A549 treated with AZD9567 at 1 μM for 4 hours (cell line): Measurements from ENCODE around the gene ABHD16A. TPM values are rescaled to one million over a fixed set of nuclear protein-coding genes. Genes with fewer than 3 reads are reported as not detected.

ENCODE experiments used
- total RNA-seq: library from RNA; stranded (reverse); fragments of 200-300 nt; extraction: Qiagen RNA extraction; gene quantifications from 5 replicates; pipeline ENCODE4 v1.2.3, GENCODE V29; 2022; ENCODE audit not compliant: insufficient read depth

Gene ABHD16A
- 13.9 to 20.0 TPM (median 18.3 TPM) in 5 replicates for total RNA-seq

DNA sequence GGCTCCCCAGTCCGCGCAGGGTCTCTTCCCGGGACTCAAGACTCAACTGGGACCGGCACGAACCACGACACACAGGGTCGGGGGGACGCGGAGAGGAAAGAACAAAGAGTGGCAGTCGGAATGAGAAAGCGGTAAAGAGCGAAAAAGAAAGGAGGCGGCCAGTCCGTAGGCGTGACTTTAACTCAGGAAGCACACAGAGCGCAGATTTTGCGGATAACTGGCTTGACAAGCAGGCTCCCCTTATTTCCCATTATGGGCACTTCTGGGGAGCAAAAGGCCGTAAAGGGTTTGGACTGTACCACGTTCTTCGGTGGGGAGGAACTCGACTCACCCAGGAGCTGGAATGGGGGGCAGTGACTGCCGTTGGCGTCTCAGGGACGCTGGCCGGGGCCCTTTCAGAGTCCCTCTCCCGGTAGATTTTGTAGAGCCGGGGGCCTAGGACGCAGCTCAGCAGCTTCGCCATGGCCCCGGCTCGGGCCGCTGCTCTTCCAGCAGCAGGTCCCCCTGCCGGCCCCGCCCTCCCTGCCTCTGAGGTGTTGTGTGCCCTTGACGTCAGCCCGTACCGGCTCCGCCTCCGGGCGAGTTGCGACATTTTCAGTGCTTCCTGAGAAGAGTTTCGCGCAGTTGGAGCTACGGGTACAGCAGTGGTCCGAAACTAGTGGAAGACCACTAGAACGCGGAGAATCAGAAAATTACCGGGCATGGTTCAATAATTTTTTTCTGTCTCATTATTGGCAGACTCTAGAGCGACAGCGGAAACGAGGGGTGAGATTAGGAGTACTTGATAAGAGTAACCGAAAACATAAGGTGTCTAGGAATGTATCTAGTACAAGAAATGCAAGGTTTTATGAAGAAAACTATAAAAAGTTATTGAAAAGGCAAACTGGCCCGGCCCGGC is at the start of gene ABHD16A:
TSS of gene ABHD16A (minus strand) at position 506 of the 898 bp plus-strand sequence. CDS start at position 463, 43 bp downstream.

GRCh38 chr6:31739639-31740396 is 36.7 kb upstream of the ABHD16A start, which contains the start of gene MSH5:
TSS of gene MSH5 (plus strand) at chr6:31740005. CDS start at chr6:31740467, 462 bp downstream.

DNA sequence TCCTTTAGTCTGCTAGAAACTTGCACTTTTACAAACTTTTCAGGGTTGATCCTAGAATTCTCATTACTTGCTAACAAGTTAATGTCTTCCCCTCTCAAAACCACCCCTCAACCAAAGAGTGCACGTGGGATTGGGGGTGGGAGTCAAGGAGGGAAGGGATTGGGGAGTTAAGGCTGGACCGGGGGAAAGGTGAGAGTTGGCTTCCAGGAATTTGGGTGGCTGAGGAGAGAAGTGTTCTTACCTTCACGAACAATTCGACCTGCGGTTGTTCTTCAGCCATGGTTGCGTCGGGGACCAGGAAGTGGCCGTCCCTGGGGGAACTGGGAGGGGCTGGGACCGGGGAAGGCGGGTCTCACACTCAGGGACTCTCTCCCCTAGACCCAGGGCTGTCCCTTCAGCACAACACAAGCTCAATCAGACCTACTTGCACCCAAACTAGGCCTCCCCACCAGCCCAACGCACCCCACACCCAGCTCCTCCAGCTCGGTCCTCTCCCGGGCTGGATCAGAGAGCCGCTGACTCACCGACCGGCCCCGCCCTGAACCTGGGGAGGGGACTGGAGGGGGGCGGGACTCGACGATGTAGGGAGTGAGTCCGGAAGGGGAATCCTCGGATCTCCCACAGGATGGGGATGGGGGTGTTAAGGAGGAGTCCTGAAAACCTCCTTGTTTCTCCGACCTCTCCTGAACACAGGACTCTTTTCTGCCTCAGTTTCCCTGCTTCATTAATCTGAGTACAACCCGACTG is 33.1 kb upstream of the ABHD16A start, which contains the start of gene CLIC1:
TSS of gene CLIC1 (minus strand) at position 510 of the 747 bp plus-strand sequence. CDS start at position 280, 230 bp downstream.

DNA sequence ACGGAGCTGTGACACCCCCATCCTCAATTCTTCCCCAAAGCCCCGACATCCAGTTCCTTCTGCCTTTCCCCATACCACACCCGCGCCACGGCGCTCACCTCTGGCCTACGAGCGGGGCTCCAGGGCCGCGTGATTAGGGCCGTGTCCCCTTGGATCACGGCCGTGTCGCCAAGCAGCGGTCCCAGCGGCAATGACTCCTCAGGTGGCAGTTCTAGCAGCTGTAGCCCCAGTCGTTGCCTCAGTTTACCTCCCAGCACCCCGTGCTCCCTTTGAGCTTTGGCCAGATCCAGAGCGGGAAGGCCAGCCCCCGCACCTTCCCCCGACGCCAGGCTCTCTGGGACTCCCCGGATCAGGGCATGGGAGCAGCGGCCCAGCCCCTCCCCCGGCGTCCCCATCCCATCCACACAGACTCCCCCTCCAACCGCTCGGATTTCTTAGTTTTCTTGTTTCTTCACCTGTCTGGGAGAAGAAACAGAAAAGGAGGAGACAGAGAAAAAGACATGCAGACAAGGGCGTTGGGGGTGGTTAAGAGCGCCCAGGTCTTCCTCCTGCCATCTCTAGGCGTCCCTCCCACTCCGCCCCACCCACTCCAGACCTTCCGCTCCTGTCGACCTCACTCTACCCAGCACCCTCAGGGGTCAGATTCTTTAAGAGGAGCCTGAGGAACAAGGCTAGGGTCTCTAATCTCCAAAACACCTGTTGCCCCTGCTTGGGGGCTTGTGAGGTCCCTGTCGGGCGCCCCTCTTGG is 25.8 kb upstream of the ABHD16A start, which contains the start of gene DDAH2:
TSS of gene DDAH2 (minus strand) at position 533 of the 748 bp plus-strand sequence. CDS start at position 395, 138 bp downstream.

GRCh38 chr6:31723245-31723979 is 20.3 kb upstream of the ABHD16A start, which contains the start of gene MPIG6B:
TSS of gene MPIG6B (plus strand) at chr6:31723373. CDS start at chr6:31723384, 11 bp downstream.

GRCh38 chr6:31721351-31722020 is 18.4 kb upstream of the ABHD16A start, which contains the start of gene LY6G6C:
TSS of gene LY6G6C (minus strand) at chr6:31721746. CDS start at chr6:31721679, 67 bp downstream.

DNA sequence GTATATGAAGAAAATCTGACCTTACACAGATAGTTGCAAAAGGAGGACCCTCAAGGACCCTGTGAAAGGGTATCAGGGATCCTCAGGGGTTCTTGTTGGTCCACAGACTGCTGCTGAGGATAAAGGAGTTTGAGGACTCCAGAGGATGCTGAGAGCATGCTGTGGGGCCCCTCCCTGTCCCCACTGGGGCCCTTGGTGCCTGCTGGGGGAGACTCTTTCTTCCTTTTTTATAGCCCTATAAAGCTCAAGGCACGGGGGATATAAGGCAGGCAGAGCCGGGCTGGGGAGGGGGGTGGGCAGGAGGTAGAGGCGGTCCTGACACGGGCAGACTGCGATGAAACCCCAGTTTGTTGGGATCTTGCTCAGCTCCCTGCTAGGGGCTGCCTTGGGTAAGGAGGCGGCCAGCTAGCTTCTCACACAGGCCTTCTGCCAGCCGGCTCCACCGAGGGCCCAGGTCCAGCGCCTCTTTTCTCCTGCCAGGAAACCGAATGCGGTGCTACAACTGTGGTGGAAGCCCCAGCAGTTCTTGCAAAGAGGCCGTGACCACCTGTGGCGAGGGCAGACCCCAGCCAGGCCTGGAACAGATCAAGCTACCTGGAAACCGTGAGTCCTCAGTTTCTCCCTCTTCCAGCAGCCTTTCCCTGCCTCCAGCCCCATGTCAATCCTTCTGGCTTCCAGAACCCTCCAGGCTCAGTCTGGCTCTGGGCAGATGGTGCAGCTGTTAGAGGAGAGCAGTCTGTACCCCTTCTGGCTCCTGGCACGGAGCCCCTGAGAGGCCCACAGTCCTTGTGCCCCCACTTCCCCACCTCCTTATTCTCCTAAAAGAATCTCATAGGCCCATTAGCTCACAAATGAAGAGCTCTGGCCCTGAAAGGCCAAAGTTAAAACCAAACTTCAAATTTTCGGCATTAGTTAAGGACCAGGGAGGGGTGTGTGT is 12.2 kb upstream of the ABHD16A start, which contains the start of gene LY6G6D:
TSS of gene LY6G6D (plus strand) at position 327 of the 937 bp plus-strand sequence. CDS start at position 335, 8 bp downstream.

GRCh38 chr6:31706599-31706998 is 3.5 kb upstream of the ABHD16A start, which contains the start of gene LY6G6F:
TSS of gene LY6G6F (plus strand) at chr6:31706866. CDS start at chr6:31706907, 41 bp downstream.

GRCh38 chr6:31680226-31681134 is 22.6 kb downstream of the ABHD16A start, which contains the start of gene LY6G5C:
TSS of gene LY6G5C (minus strand) at chr6:31681067. CDS start at chr6:31680373, 694 bp downstream.

DNA sequence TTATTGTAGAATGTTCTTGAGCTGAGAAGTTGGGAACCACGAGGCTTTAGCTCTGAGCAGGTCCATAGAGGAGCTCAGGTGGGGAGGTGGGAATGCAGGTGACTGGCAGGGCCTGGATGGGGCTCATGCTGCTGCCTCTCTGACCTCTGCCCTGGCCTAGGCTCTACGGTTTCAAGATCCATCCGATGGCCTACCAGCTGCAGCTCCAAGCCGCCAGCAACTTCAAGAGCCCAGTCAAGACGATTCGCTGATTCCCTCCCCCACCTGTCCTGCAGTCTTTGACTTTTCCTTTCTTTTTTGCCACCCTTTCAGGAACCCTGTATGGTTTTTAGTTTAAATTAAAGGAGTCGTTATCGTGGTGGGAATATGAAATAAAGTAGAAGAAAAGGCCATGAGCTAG is 33.4 kb downstream of the ABHD16A start, which contains the start of gene LY6G5B:
TSS of gene LY6G5B (plus strand) at position 301 of the 400 bp plus-strand sequence. CDS start 975 bp downstream, outside the sequence.

DNA sequence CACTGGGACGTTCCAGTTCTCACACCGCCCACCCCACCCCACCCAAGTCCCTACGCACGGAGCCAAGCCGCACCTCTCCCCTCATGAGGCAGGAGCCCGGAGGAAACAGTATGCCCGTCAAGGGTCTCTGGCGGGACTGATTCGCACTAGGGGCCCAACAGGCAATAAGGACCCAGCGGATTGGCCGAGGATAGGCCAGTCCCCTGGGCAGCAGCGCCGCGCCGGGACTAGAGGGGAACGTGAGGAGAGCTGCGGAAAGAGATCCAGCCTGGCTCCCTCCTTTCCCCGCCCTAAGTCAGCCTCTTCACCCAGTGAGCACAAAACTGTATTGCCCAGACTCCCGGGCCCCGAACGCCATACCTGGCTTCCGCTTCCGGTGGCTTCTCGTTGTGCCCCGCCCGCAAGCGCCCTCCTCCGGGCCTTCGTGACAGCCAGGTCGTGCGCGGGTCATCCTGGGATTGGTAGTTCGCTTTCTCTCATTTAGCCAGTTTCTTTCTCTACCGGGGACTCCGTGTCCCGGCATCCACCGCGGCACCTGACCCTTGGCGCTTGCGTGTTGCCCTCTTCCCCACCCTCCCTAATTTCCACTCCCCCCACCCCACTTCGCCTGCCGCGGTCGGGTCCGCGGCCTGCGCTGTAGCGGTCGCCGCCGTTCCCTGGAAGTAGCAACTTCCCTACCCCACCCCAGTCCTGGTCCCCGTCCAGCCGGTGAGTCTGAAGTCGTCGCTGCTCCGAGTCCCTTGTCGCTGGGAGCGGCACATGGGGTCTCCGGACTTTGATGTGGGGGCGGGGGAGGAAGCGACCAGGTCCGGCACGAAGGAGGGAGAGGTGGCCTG is 37.4 kb downstream of the ABHD16A start, which contains the start of gene CSNK2B:
TSS of gene CSNK2B (plus strand) at position 580 of the 836 bp plus-strand sequence. CDS start 752 bp downstream, outside the sequence.

DNA sequence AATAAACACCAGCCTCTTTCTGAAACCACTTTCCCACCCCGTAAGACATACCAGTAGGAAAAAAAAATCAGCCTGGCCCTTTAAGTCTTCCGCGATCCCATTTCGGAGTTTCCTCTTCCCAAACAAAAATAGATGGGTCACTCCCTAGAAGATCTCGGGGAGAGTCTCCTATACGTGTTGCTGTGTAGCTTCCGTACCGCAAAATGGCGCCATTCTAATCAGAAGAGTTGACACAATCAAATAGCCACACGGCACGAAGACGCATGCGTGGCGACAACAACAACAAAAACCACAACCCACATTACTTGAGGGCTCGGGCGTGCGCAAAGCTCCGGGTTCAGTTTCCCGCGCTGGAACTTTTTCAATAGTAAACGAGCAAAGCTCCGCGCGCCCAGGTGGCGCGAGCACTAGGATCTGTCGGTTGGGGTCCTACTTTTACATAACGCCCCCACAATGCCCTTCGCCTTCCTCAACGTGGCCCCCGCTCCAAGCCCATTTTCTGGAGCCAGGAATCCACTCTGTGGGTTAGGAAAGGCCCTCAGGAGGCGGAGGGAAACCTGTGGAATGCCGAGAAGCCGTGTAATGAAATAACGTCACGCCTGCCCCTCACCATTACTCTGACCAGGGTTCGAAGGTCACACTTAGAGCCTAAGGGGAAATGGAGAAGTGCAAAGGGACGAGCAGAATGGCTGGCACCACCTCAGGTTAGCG is 38.2 kb downstream of the ABHD16A start, which contains the start of gene GPANK1:
TSS of gene GPANK1 (minus strand) at position 208 of the 711 bp plus-strand sequence. CDS start 519 bp downstream, outside the sequence.

GRCh38 chr6:31660381-31661261 is 42.5 kb downstream of the ABHD16A start, which contains the start of gene C6orf47:
TSS of gene C6orf47 (minus strand) at chr6:31660778. CDS start at chr6:31659947, 831 bp downstream.

